Measurements from ENCODE around the gene TSPAN17. TPM values are rescaled to one million over a fixed set of nuclear protein-coding genes. Genes with fewer than 3 reads are reported as not detected.

Gene TSPAN17
- total RNA-seq, 1 experiment from 2014 or later = 50.1 TPM

GRCh38 chr5:176687247-176687646 lies 40.0 kb downstream of the TSPAN17 start:
- TF ChIP-seq SRF (IDR thresholded peaks at IDR 0.05; ENCODE audit: low read depth) = no peak
- TF ChIP-seq SP1 (IDR thresholded peaks at IDR 0.05; ENCODE audit: low read depth) = no peak
- no peak for TF ChIP-seq CEBPB (IDR thresholded peaks at IDR 0.05; ENCODE audit: low read depth)
- no peak for TF ChIP-seq JUND (IDR thresholded peaks at IDR 0.05)
- TF ChIP-seq, protein P1, sequence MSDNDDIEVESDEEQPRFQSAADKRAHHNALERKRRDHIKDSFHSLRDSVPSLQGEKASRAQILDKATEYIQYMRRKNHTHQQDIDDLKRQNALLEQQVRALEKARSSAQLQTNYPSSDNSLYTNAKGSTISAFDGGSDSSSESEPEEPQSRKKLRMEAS (IDR thresholded peaks at IDR 0.05) = no peak
- TF ChIP-seq, protein P2, sequence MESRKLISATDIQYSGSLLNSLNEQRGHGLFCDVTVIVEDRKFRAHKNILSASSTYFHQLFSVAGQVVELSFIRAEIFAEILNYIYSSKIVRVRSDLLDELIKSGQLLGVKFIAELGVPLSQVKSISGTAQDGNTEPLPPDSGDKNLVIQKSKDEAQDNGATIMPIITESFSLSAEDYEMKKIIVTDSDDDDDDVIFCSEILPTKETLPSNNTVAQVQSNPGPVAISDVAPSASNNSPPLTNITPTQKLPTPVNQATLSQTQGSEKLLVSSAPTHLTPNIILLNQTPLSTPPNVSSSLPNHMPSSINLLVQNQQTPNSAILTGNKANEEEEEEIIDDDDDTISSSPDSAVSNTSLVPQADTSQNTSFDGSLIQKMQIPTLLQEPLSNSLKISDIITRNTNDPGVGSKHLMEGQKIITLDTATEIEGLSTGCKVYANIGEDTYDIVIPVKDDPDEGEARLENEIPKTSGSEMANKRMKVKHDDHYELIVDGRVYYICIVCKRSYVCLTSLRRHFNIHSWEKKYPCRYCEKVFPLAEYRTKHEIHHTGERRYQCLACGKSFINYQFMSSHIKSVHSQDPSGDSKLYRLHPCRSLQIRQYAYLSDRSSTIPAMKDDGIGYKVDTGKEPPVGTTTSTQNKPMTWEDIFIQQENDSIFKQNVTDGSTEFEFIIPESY (IDR thresholded peaks at IDR 0.05; ENCODE audit: extremely low read depth, insufficient replicate concordance, low read length) = no peak
- TF ChIP-seq, protein P3, sequence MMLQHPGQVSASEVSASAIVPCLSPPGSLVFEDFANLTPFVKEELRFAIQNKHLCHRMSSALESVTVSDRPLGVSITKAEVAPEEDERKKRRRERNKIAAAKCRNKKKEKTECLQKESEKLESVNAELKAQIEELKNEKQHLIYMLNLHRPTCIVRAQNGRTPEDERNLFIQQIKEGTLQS (IDR thresholded peaks at IDR 0.05) = no peak
- TF ChIP-seq ZFX (IDR thresholded peaks at IDR 0.05) = no peak
- no peak for TF ChIP-seq RAD21 (IDR thresholded peaks at IDR 0.05; ENCODE audit: low read depth)
- TF ChIP-seq ELF1 (IDR thresholded peaks at IDR 0.05; ENCODE audit: borderline replicate concordance, low read depth) = no peak
- TF ChIP-seq CTCF (IDR thresholded peaks at IDR 0.05 in 2 of 3, conservative IDR thresholded peaks at IDR 0.05 in 1 of 3; ENCODE audit: borderline replicate concordance in 1 of 3, insufficient read depth in 1 of 3, low read depth in 2 of 3, low read length in 2 of 3) = no peak
- TF ChIP-seq EZH2phosphoT487 (IDR thresholded peaks at IDR 0.05; ENCODE audit: borderline replicate concordance) = no peak
- TF ChIP-seq EGR1 (IDR thresholded peaks at IDR 0.05; ENCODE audit: low read depth) = no peak
- TF ChIP-seq POLR2AphosphoS5 (IDR thresholded peaks at IDR 0.05; ENCODE audit: low read depth, low read length) = no peak
- TF ChIP-seq ZNF274 (IDR thresholded peaks at IDR 0.05; ENCODE audit: low read depth, low read length) = no peak
- TF ChIP-seq POLR2A (IDR thresholded peaks at IDR 0.05; ENCODE audit: borderline replicate concordance, extremely low read depth, insufficient read depth, insufficient read length) = no peak
- TF ChIP-seq SIN3A (IDR thresholded peaks at IDR 0.05; ENCODE audit: low read depth) = no peak
- no peak for TF ChIP-seq YY1 (IDR thresholded peaks at IDR 0.05; ENCODE audit: extremely low read depth, insufficient replicate concordance, low read depth, low read length)
- TF ChIP-seq CBX3 (IDR thresholded peaks at IDR 0.05; ENCODE audit: low read depth) = no peak
- no peak for TF ChIP-seq FOSL1 (IDR thresholded peaks at IDR 0.05; ENCODE audit: low read depth)
- ChIA-PET RAD21 (ENCODE audit: low non-redundant PET in 1 of 2, low total read pairs in 2 of 2, uncharacterized antibody in 2 of 2, unreplicated experiment in 2 of 2) (no interaction called here), CTCF (no interaction called here), POLR2A (no interaction called here)
- Histone ChIP-seq H3K27ac (ENCODE audit: low read depth, low read length) (no peak overlapping the region), H3K27me3 (ENCODE audit: insufficient read depth, low read length) (peaks cover 8% of the 10 kb centered on the region; the same call in 1 of the 2 replicates), H3K36me3 (ENCODE audit: control insufficient read depth in 1 of 2, insufficient read depth in 2 of 2, low read length in 2 of 2) (no peaks in the 10 kb centered on the region), H3K4me3 (replicated peaks in 1 of 2; ENCODE audit: low read depth in 1 of 2, low read length in 2 of 2) (no peak overlapping the region), H4K20me1 (ENCODE audit: insufficient read depth) (no peaks in the 10 kb centered on the region), H3K9me2 (ENCODE audit: insufficient read depth) (no peaks in the 10 kb centered on the region), H3K79me2 (ENCODE audit: insufficient read depth, low read length) (no peaks in the 10 kb centered on the region), H3K9ac (ENCODE audit: low read length) (no peak overlapping the region), H3K9me3 (ENCODE audit: control insufficient read depth in 1 of 2, insufficient read depth in 1 of 2, low read depth in 1 of 2, low read length in 2 of 2) (no peaks in the 10 kb centered on the region), H3K4me2 (ENCODE audit: low read length) (no peak overlapping the region), H3K4me1 (ENCODE audit: control insufficient read depth in 1 of 2, insufficient read depth in 2 of 2, low read length in 2 of 2) (peaks cover 0 to 2% of the 10 kb centered on the region in 2 experiments; a peak in 1 of 4 replicates), H2AFZ (ENCODE audit: low read depth, low read length, poor library complexity, severe bottlenecking) (no peak overlapping the region)
- intact Hi-C loops (cut with micrococcal nuclease) = no loop called here
- ATAC-seq = no peak
- DNase-seq (ENCODE audit: low read depth, low spot score) = no peak
- no TSS peak for BruUV-seq (replicated peaks)

Measured in HCT116 (cell line).